Stimulated activated CD8-positive, alpha-beta memory T cell treated with anti-CD3 and anti-CD28 coated beads, Interleukin-12 subunit alpha, Interleukin-12 subunit beta, amount 100 ng/mL, for 24 hours (primary cell): ENCODE results near the gene CCL4.
A peak's percentile ranks its signal among the peaks of the same experiment; 100 is the strongest.

Experiments used
- DNase-seq: peaks from one replicate; pipeline ENCODE4 v3.0.0-alpha.2; 2020; ENCODE audit errors: extremely low read depth

The CCL4 gene

DNA sequence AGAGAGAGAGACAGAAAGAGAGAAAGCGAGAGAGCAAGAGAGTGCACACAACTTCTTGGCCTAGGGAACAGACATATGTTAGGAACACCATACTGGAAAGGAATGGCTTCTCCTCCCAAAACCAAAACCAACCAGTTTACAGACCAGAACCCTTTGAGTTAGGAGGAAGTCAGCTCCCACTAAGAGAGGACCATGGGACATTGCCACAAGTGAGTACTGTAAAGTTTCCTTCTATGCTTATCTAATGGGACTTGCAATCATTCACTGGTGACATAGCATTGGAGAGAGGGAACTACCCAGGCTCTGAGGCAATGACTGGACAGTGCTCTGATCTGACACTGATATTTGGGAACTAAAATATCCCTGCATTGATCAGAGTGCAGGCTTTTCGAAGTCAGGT lies 40.4 kb downstream of the CCL4 start:
- DNase-seq: no peak

DNA sequence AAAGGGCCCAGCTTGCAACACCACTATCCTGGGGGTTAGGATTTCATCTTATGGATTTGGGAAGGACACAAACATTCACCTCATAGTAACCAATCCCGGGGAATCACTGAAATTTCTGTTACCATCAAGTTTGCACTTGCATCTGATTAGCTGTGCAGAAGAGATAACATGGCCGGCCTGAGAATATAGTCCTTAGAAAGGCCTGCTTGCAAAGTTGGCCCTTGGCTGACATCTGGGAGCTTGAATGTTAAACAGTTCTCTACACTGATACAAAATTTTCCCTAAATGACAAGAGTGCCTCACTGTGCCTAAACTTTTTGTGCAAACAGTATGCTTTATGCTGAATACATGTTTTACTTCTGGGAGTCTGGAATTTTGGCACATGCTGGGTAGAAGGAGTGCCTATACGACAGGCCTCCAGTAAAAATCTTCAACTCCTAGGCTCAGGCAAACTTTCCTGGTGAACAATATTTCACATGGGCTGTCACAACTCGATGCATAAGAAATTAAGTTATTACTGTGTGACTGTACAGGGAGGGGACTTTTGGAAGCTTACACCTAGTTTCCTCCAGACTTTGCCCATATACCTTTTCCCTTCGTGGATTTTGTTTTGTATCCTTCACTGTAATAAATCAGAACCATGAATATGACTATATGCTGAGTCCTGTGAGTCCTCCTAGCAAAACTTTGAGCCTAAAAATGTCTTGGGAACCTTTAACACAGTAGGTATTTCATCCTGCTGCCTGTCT lies 41.5 kb downstream of the CCL4 start:
- DNase-seq: no peak

DNA sequence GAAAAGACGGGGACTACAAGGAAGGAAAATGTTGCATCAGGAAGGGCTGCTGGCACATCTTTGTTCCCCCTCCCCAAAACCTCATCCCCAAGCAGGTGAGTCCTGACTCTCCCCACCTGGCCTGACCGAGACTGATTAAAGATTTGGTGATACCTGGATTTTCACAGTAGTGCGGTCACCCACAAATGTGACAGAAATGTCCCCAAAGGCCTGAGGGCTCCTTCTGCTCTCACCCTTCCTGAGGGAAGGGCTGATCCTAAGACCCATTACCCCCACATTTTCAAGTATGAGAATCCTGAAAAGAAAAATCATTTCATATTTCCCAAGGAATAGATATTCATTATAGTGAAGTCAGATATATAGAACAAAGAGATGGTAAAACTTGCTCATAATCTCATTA lies 44.0 kb downstream of the CCL4 start:
- DNase-seq: no peak

DNA sequence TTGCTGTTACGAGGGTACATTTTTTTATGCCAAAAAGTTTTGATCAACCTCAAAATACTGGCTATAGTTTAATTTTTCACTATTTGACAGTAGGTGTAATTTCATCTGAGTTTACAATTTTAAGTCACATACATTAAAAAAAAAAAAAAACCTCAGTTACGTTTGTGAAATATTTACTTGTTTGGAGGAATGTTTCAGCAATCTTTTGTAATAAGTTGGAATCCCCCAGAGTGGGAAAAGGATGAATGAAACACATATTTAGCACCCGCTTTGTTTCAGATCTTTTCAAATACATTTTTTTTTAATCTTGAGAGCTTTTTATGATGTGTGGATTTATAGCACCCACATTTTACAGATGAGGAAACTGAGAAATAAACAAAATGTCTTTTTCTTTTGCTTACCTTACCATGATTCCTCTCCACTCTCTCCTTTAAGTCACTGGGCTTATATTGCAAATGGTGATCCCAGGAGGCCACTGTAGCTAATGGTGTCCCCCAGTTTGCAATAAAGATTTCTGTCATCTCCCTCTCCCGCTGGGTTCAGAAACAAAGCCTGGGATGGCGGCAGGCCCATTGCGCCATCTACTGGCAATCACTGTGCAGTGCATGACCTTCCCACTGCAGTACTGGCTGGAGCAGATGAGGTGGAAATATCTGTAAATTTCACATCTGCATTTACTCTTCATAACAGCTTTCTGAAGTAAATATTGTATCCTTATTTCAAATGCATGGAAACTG lies 45.1 kb downstream of the CCL4 start:
- DNase-seq: peak; percentile 25

DNA sequence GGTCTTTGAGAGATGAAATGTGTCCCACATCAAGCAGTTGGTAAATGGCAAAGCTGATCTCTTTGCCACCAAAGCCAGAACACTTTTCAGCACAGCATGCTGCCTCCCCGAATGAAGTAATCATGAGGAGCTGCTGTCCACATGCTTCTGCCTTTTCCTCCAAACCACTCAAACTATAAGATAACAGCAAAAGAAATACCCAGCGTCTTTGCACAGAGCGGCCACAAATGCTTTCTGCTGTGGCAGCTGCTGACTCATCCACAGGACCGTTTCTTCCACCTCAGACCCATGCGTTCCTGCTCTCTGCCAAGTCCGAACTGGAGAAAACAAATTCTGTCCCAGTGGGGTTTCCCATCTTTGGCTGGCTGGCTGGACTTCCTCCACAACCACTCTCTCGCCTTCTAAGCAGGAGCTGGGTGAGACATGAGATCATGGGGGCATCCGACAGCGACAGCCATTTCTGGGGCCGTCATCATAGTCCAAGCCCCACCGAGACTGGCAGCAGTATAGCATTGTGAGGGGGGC lies 45.7 kb downstream of the CCL4 start:
- no peak for DNase-seq

DNA sequence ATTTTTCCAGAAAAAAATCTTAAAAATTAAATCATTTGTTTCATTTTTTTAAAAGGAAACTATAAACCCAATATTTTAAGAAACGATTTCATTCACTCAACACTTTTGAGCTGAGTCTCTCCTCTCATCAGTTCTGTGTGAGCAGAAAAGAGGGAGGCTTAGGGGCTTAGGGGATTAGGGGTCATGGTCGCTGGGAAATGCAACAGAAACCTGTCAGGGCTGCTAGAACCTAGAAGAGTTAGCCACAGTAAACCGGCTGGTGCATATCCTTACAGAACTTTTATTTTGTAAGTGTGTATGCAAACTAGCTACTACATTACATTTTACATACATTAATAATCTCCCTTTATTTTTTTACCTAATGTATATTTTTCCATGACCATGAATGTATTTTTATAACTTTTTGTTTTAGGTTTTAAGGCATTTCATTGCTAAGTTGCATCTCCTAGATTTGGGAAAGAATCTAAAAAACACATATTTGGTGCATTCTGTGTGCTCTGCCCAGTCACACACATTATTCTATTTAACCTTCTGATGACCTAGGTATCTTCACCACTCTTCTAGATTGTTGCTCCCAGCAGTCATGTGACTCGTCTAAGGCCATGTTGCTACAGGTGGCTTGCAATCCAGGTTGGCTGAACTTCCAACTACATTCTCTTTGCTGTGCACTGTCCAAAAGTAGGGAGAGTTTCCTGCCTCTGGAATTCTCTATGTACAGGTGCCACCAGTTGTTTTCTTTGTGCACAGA lies 48.4 kb downstream of the CCL4 start:
- DNase-seq: no peak

DNA sequence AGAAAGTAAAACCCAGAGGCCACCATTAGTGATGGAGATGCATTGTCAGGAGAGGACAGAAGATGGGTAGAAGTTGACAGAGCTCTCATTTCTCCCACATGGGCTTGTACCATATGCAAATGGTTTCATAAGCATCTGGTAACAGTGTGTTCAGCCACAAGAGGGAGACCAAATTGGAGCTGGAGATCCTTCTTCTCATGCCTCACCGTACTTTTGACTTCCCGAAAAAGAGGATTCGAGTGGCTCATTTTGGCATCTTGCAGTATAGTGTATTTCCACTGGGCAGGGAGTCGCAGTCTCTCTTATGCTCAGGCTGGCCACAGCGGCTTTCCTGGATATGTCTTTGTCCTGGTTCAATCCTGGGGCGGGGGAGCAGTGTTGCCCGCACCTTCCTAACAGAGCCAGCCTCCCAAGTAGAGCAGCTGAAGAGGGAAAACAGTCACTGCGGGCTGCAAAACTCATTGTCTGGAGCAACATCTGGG lies 49.1 kb downstream of the CCL4 start:
- no peak for DNase-seq

DNA sequence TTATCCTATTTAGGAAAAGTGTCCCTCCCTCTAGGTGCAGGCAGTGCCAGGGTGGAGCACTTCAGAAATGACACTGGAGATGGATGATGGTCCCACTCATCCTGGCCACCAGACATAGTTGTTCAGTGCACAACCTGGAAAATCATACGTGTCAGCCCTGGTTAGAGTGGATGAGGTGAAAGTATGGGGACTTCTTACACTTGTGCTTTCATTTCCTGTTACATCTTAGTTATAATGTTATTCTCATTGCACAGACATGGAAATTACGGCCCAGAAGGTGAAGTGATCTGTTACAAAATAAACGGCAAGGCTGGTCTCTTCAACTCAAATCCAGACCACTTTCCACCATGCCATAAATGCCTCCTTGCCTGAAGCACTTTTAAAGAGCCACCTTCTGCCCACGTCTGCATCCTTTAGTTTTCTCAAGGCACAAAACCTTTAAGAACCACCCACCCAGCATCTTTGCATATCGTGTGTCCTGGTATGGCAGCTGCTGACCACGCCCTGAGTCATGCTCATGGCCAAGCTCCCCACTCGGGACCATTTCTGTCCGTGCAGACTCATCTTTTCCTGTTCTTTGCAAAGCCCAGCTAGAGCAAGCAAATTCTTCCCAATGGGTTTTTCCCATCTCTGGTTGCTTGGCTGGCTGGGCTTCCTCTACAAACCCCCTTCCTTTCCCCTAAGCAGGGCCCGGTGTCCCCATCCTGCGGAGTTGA lies 50.4 kb downstream of the CCL4 start:
- DNase-seq: no peak
